Measurements from ENCODE around the gene NCAPD2.

The NCAPD2 gene

GRCh38 chr12:6553051-6553868 is 59.4 kb downstream of the NCAPD2 start (continued):
- no peak for TF ChIP-seq ZNF488 (tag by site-specific recombination; IDR thresholded peaks at IDR 0.05)

GRCh38 chr12:6554168-6555017 is 60.5 kb downstream of the NCAPD2 start:
- Histone ChIP-seq H3K4me3 (ENCODE audit: low read depth, low read length) (peak overlapping the region; percentile 88), H3K36me3 (ENCODE audit: control insufficient read depth in 2 of 2, insufficient read depth in 1 of 2, low read length in 2 of 2) (peaks cover 24 to 60% of the 10 kb centered on the region in 2 experiments), H3K9me3 (ENCODE audit: control insufficient read depth, insufficient read depth, low read depth, low read length) (no peaks in the 10 kb centered on the region), H3K27ac (ENCODE audit: extremely low read depth, low read depth, low read length) (peak overlapping the region; percentile 80), H3K4me1 (ENCODE audit: control insufficient read depth, insufficient read depth, low read length) (peaks cover 18% of the 10 kb centered on the region)
- ChIA-PET CTCF (interaction anchor here (0.7 to 4.5 kb wide), 8 partner anchors 10 to 270 kb away, joined by 3 to 51 read pairs (median 7); partner anchors contain the start of gene NOP2), POLR2A (interaction anchor here (0.6 to 5.7 kb wide), 11 partner anchors 13 to 298 kb away, joined by 3 to 90 read pairs (median 4); partner anchors contain the start of genes GAPDH, MRPL51, NOP2 and PTMS)
- TF ChIP-seq GLI4 (tag by site-specific recombination; IDR thresholded peaks at IDR 0.05) (no peak), ZNF132 (tag by site-specific recombination; IDR thresholded peaks at IDR 0.05; ENCODE audit: borderline replicate concordance) (no peak), ZNF548 (tag by site-specific recombination; IDR thresholded peaks at IDR 0.05) (no peak), FEZF1 (tag by site-specific recombination; IDR thresholded peaks at IDR 0.05) (no peak), ZFP41 (tag by site-specific recombination; IDR thresholded peaks at IDR 0.05; ENCODE audit: borderline replicate concordance) (no peak), KLF17 (tag by site-specific recombination; IDR thresholded peaks at IDR 0.05) (0 out of 2 replicates have a peak, but pooled peaks have one; percentile 41), ZFP69B (tag by site-specific recombination; IDR thresholded peaks at IDR 0.05) (peak; percentile 91), ZXDB (tag by site-specific recombination; IDR thresholded peaks at IDR 0.05) (peak; percentile 64; the same call in 1 of the 2 replicates), SP3 (tag by site-specific recombination; IDR thresholded peaks at IDR 0.05) (peak; percentile 63), ZSCAN16 (tag by site-specific recombination; IDR thresholded peaks at IDR 0.05) (no peak), PBX3 (CRISPR knock-in tag; IDR thresholded peaks at IDR 0.05) (peak; percentile 33; the same call in 1 of the 2 replicates), YY2 (tag by site-specific recombination; IDR thresholded peaks at IDR 0.05) (no peak), MZF1 (tag by site-specific recombination; IDR thresholded peaks at IDR 0.05; ENCODE audit: borderline replicate concordance) (no peak), SP2 (tag by site-specific recombination; IDR thresholded peaks at IDR 0.05) (peak; percentile 91), REST (tag by site-specific recombination; IDR thresholded peaks at IDR 0.05) (no peak), ZNF473 (tag by site-specific recombination; IDR thresholded peaks at IDR 0.05) (no peak), KLF8 (tag by site-specific recombination; IDR thresholded peaks at IDR 0.05) (peak; percentile 38; the same call in 1 of the 2 replicates), ZNF133 (tag by site-specific recombination; IDR thresholded peaks at IDR 0.05) (no peak), ZBTB49 (tag by site-specific recombination; IDR thresholded peaks at IDR 0.05; ENCODE audit: low read depth) (no peak), MYNN (tag by site-specific recombination; IDR thresholded peaks at IDR 0.05; ENCODE audit: borderline replicate concordance) (no peak), YY1 (tag by site-specific recombination; IDR thresholded peaks at IDR 0.05) (no peak), ZNF580 (tag by site-specific recombination; IDR thresholded peaks at IDR 0.05) (no peak), SP7 (tag by site-specific recombination; IDR thresholded peaks at IDR 0.05) (peak; percentile 58; the same call in 1 of the 2 replicates), IKZF3 (tag by site-specific recombination; IDR thresholded peaks at IDR 0.05) (peak; percentile 82; the same call in 1 of the 2 replicates)
